Loucy (cell line): Measurements from ENCODE around the gene UQCRC1.

ENCODE experiments used
- CTCF ChIP-seq: fragments of 200-600 bp; sonication (generic); conservative IDR thresholded peaks from 2 replicates; pipeline ENCODE4 v1.5.1; 2014; ENCODE audit warnings: mild to moderate bottlenecking, antibody characterized with exemption, low read length
- EZH2phosphoT487 ChIP-seq: fragments of 200-600 bp; IDR thresholded peaks from 2 replicates; pipeline ENCODE4 v1.6.1; 2018; ENCODE audit warnings: antibody characterized with exemption, mild to moderate bottlenecking, moderate library complexity, borderline replicate concordance

GRCh38 chr3:48560648-48561018 is 48.8 kb downstream of the UQCRC1 start:
- TF ChIP-seq CTCF: no peak
- no peak for TF ChIP-seq EZH2phosphoT487
